Raji (cell line): ENCODE results near the gene NDUFV2.

Source experiments
- POLR2A ChIP-seq: IDR thresholded peaks from 2 replicates; pipeline ENCODE4 v1.6.1; 2011; ENCODE audit warnings: low read depth, low read length, control low read depth; ENCODE audit not compliant: insufficient read depth

The NDUFV2 gene

DNA sequence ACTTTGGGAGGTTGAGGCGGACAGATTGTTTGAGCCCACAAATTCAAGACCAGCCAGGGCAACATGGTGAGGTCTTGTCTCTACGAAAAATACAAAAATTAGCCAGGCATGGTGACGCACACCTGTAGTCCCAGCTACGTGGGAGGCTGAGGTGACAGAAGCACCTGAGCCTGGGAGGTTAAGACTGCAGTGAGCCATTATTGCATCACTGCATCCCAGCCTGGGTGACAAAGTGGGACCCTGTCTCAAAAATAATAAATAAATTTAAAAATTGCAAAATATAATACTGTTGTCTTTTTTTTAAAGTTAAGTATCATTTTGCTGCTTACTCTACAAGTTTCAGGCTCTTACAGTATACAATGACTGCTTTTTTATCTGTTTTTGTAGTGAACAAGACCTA lies 30.1 kb downstream of the NDUFV2 start:
- TF ChIP-seq POLR2A: no peak

DNA sequence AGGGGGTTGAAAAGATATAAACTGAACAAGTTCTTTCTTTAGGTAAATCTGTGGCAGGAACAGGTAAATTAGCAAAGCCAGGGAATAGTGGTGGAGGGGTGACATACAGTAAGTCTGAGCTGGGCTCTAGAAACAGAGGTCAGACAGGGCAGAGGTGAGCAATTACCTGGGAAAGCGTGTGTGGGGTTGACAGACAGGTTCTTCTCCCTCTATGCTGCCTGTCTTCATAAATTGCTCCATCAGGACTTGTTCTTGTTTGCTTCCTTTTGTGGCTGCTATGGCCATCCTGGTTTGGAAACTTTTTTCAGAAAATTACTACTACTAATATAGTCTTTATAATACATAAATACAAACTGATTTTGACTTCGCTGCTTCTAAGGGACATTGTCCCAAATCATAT lies 30.7 kb downstream of the NDUFV2 start:
- TF ChIP-seq POLR2A: no peak

DNA sequence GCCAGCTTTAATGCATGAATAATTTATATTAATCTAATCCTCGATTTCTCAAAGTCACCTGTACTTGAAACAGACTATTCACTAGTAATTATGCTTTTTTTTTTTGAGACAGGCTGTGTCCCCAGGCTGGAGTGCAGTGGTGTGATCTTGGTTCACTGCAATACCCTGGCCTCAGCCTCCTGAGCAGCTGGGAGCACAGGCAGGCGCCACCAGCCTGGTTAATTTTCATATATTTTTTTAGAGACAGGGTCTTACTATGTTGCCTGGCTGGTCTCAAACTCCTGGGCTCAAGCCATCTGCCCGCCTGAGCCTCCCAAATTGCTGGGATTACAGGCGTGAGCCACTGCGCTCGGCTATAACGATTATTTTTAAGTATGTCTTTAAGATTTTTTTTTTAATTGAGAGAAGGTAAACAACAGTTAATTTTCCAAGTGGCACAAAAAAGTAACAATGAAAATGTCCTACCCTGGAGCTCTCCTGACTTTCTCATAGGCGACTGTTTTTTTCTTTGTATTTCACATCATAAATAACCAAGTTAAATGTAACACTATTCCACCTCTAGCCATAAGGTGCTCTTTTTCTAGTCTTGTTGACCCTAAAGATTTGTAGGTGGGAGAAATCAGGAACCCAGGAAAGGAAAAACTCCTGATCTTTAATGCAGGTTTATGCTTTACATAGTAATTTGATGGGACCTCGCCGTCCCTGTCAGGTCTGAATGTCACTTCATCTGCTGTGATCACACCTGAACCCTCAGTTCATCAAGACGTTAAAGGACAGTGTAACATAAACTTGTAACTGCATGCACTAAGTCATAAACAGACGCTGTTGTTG lies 32.8 kb downstream of the NDUFV2 start:
- TF ChIP-seq POLR2A: no peak

DNA sequence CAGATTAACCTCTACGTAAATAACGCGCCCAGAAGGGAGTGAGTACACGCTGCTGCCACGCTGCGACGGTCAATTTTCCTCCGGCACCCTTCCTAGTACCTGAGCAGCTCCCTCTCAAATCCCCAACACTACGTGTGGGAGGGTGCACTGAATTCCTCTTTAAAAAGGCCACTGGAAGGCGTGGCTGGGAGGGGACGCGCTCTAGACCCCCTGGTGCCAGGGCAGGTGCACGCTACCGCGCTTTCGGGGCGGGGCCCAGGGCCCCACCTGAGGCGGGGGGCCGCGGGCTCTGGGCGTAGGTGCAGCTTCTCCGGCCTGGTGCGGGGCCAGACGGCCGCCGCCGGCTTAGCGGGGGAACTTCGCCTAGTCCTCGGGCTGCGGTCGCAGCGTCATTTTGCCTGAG lies 33.4 kb downstream of the NDUFV2 start:
- no peak for TF ChIP-seq POLR2A

DNA sequence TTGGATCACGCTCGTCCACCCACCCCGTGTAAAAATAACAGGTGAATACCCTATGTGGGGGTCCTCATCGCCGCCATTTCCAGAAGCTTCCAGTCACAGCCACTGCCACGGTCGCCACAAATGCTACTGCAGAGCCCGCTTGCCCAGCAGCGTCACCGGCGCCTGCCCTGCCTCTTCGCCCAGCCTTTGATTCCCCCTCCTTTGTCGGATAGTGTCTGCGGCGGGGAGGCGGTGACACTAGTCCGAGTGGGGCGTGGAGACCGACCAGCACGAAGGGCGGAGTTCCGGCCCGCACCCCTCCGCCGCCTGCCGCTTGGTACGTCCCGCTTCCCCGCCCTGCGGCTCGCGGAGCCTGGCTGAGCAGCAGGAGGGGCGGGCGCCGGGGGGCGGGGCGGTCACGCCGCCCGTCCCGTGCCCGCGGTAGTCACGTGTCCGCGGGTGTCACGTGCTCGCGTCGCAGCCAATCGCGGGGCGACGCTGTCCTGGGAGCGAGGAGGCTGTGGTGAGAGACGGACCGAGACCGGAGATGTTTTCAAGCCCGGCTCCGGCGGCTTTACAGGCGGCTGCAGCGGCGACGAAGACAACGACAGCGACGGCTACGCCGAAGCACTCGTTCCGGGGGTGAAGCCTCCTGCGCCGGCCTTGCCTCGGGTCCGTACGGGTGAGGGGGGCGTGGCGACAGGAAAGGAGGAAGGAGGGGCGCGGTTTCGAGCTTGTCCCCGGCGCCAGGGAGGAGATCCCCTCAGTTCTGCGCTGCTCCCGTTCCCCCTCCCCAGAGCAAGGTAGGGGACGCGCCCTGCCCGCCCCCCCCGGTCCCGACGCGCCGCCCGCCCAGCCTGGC lies 34.0 kb downstream of the NDUFV2 start, which contains the start of gene ANKRD12:
Gene ANKRD12, plus strand, starts transcription at position 467 of the 841 bp plus-strand sequence. CDS start 45,652 bp downstream, outside the sequence.
- peak; percentile 72 for TF ChIP-seq POLR2A

DNA sequence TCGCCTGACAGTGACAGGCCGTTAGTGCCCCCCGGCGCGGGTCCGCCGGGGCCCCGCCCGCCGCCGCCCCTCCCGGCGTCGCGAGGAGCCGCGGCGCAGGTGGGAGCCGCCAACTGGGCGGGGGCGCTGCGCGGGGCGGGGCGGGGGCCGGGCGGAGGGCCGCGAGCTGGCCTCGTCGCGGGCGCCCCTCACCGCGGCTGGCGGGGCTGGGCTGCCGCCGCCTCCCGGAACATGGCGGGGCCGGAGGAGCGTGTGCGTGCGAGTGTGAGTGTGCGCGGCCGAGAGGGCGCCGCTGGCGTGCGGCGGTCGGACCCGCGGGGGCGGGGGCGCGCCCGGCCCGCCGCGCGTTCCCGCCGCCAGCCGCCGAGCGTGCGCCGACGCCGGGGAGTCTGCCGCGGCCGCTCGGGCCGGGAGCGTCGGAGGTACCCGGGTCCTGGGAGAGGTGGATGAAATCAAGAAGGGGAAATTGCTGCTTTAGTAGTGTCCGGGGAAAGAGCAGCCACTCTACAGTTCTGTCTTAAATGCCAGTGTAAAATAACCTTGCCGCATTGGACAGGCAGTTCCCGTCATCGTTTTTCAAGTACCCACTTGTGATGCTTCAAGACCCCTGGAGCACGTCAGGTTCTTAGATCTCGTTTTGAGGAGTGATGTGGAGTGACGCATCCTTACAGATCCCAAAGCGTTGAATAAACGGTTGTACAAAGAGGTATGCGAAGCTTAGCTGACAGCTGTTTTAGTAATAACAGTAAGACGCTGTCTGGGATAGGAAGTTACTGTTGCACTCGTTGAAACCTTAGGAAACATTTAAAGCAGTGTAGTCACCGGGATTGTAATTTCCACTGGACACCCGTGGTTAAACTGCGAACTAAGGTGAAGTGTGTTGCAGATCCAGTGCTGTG lies 34.9 kb downstream of the NDUFV2 start:
- no peak for TF ChIP-seq POLR2A

DNA sequence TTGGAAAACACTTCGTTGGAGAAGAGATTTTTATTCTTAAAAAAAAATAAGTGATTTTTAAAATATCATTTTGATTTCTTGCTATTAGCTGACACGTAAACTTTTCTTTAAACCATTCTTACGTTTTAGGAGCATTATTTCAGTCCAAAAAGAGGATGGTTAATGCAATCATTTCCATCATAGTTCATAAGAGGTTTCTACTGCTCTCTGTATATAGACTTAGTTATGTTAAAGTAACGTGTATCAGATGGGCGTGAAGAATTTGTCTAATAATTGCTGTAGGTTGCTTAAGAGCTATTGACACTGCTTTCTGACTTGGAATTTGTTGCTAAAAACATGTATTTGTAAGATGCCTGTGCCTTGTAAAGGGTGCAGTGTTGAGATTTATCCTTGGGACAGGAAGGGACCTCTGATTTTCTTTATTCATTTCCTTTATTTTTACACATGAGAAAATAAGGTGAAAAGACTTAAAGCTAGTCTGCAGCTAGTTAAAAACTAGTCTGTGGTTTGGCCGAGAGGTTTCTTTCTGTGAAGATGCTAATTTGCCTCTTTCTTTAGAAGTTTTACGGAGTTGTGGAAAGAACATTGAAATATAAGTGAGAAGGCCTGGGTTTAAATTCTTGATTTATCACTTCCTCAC lies 37.0 kb downstream of the NDUFV2 start:
- no peak for TF ChIP-seq POLR2A

DNA sequence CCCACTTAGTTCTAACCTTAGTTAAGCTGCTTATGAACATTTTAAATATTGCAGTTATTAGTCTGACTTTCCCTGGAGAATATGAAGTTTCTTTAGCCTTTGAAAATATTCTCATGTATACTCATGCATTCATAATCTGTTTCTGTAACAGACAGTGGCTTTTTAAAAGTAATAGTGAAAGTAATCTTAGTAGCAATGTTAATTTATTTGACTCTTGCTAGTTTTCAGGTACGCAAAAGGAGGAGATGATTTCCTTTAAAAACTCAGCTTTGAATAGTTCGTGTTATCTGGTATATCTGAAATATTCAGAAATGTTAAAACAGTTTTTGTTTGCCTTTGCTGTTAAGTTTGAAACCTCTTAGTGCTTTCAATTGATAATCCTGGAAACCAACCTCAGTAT lies 37.9 kb downstream of the NDUFV2 start:
- TF ChIP-seq POLR2A: no peak

DNA sequence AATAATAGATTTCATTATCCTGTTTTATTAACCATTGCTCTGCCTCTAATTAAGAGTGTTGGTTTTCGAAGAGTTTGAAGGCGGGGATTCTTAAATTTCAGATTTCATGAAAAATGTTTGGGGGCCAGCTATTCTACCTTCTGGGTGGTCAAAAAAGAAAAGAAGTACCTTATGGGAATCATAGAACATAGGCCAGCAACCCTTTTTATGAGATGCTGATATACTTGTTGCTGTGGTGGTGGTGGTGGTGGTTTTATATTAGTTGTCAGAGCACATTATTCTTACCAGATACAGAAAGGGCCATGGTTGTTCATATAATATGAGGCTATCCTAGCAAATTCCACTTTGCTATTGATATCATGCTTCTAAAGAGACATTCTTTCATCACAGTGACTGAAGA lies 38.5 kb downstream of the NDUFV2 start:
- TF ChIP-seq POLR2A: no peak

DNA sequence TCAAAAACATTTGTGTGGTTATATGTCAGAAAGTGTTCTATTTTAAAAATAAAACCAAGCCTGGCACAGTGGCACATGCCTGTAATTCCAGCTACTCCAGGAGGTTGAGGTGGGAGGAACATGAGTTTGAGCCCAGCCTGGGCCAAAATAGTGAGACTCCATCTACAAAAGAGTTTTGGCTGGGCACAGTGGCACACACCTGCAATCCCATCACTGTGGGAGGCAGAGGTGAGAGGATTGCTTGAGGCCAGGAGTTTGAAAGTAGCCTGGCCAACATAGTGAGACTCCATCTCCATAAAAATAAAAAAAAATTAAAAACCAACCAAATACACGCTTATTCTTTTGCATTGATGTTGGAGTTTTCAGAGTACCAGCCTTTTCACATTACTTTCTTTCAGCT lies 43.7 kb downstream of the NDUFV2 start:
- no peak for TF ChIP-seq POLR2A

DNA sequence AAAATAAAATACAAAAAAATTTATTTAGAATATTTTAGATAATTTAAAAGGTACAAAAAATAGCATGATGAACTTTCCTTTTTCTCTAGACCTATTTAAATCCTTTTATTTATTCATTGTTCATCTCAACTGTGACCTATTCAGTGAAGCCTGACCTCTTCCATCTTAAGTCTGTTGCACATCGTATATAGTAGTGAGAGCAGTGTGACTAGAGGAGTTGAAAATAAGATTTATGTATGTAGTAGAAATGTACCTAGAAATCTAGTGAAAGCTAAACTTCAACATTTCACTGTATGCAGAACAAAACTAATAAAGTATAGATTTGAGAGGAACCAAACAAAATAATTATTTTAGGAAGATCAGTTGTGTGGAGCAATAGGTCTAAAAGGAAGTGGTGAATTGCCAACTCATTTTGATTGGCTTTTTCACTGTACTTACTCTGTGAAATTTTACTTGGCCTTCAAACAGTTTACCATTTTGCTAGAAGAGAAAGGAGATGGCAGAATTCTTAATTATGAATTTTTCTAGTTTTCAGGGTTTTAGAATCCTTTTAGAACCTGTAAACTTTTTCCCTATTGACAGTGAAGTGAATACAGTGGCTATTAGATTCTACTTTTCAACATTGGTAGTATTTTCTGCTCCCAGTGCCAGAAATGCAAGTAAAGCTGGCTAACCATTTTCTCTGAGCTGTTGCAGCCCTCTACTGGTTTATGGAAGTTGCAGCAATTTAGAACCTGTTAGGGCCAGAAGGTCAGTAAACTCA lies 45.1 kb downstream of the NDUFV2 start:
- no peak for TF ChIP-seq POLR2A

DNA sequence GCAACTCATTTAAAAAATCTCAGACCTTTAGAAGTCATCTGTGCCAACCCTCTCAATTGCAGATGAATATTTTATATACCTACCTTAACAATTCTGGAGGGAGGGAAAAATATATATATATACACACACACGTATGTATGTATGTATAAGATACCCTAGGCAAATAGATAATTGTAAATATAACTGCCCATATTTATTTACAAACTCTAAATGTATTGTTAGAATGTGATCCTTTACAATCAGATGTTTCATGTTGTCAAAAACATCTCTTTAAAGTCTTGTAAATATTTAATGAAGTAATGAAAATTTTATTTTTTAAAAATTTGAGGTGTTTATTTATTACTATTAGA lies 45.7 kb downstream of the NDUFV2 start:
- no peak for TF ChIP-seq POLR2A

DNA sequence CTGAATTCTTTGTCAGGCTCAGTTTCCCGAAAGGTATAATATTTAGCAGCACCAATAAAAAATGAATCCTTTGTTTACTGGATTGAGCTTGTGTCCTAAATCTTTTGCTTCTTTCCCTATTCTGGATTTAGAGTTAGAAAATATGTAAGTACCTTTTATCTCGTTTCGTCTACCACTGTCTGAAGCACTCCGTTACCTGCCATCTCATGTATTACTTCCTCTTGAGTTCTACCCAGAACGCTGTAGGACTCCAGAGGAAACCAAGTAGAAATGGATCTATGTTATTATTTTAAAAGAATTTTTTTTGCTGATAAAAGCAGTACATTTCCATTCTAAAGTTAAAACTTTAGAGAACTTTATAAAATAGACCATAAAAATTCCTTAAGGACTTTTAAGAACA lies 47.6 kb downstream of the NDUFV2 start:
- TF ChIP-seq POLR2A: no peak

DNA sequence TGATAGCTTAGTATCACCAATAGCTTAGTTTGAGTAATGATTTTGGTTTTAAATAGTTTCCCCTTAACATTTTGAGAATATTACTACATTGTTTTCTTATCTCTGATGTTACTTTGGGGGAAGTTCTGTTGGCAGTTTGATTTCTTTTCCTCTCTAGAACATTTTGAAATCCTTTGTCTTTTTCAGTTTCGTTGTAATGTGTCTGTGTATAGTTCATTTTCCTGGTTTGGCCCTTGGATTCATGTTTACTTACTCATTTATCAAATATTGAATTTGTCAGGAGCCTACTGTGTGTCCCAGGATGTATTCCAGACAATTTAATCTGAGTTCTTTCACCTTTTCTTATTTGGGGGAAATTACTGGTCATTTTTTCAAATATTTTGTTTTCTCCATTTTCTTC lies 50.8 kb downstream of the NDUFV2 start:
- no peak for TF ChIP-seq POLR2A

DNA sequence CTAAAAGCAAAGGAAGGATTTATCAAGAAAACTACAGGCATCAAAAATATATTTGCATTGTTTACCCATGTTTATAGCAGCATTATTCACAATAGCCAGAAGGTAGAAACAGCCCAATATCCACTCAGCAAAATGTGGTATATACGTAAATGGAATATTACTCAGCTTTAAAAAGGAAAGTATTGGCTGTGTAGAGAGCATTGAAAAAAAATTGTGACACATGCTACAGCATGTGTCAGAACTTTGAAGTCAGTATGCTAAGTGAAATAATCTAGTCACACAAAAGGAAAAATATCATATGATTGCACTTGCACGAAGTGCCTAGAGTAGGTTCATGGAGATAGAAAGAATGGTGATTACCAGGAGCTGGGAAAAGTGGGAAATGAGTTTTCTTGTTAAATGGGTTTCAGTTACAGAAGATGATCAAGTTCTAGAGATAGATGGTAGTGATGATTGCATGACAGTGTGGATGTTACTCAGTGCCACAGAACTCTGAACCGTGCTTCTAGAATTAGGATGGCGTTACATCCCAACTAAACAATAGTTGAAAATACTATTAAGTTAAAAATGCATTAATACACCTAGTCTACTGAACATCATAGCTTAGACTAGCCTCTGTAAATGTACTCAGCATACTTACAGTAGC lies 54.2 kb downstream of the NDUFV2 start:
- no peak for TF ChIP-seq POLR2A
